ENCODE measurements around the gene AARS2.

Gene AARS2

GRCh38 chr6:44255105-44255808, 57.9 kb downstream of the AARS2 start:
- H3K4me3 ChIP-seq = no peak overlapping the region
- H3K27ac ChIP-seq = no peak overlapping the region
- no peak for DNase-seq
- H3K36me3 ChIP-seq = peaks cover 47 to 65% (median 57%) of the 10 kb centered on the region in 3 donors
- H3K4me1 ChIP-seq = peaks cover 0 to 30% (median 21%) of the 10 kb centered on the region in 4 donors
- TF ChIP-seq, protein P1, sequence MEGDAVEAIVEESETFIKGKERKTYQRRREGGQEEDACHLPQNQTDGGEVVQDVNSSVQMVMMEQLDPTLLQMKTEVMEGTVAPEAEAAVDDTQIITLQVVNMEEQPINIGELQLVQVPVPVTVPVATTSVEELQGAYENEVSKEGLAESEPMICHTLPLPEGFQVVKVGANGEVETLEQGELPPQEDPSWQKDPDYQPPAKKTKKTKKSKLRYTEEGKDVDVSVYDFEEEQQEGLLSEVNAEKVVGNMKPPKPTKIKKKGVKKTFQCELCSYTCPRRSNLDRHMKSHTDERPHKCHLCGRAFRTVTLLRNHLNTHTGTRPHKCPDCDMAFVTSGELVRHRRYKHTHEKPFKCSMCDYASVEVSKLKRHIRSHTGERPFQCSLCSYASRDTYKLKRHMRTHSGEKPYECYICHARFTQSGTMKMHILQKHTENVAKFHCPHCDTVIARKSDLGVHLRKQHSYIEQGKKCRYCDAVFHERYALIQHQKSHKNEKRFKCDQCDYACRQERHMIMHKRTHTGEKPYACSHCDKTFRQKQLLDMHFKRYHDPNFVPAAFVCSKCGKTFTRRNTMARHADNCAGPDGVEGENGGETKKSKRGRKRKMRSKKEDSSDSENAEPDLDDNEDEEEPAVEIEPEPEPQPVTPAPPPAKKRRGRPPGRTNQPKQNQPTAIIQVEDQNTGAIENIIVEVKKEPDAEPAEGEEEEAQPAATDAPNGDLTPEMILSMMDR (IDR thresholded peaks at IDR 0.05) = no peak
- intact Hi-C loops (cut with DNase I; ENCODE audit: low total_unique reads) = loop anchor here (5.0 kb wide), 1 partner anchor 83 kb away; no protein-coding TSS in a partner anchor
- H3K9me3 ChIP-seq = no peaks in the 10 kb centered on the region
- H3K27me3 ChIP-seq = no peaks in the 10 kb centered on the region

- Histone ChIP-seq H3K4me3 (no peak overlapping the region), H3K27me3 (no peaks in the 10 kb centered on the region), H3K4me1 (peaks cover 0 to 35% (median 27%) of the 10 kb centered on the region in 4 donors), H3K27ac (no peak overlapping the region), H3K36me3 (peaks cover 55 to 65% (median 61%) of the 10 kb centered on the region in 3 donors), H3K9me3 (no peaks in the 10 kb centered on the region)
- TF ChIP-seq, protein P1 (IDR thresholded peaks at IDR 0.05) = no peak
- intact Hi-C loops (cut with DNase I; ENCODE audit: low total_unique reads) = loop anchor here (5.0 kb wide), 1 partner anchor 82 kb away; no protein-coding TSS in a partner anchor
- no peak for DNase-seq
Observed at GRCh38 chr6:44254191-44255104, 58.7 kb downstream of the AARS2 start.

DNA sequence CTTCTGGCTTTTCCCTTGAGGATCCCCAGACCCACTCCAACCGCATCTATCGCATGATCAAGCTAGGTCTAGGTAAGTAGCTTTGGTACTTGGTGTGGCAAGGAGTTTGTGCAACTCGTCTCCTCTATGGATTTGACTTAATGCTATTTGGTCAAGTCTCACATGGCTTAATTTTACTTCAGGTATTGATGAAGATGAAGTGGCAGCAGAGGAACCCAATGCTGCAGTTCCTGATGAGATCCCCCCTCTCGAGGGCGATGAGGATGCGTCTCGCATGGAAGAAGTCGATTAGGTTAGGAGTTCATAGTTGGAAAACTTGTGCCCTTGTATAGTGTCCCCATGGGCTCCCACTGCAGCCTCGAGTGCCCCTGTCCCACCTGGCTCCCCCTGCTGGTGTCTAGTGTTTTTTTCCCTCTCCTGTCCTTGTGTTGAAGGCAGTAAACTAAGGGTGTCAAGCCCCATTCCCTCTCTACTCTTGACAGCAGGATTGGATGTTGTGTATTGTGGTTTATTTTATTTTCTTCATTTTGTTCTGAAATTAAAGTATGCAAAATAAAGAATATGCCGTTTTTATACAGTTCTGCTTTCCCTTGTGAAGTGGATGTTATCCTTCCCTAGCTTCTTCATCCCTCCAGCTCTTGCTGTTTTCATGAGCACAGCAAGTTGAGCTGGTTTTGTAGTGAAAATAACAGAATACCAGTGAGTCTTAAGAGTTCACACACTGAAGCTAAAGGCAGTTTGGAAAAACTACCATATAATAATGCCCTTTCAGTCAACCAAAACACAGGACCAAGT, 59.6 kb downstream of the AARS2 start:
- Histone ChIP-seq H3K27ac (no peak overlapping the region), H3K27me3 (no peaks in the 10 kb centered on the region), H3K4me1 (peaks cover 0 to 43% (median 36%) of the 10 kb centered on the region in 4 donors), H3K9me3 (no peaks in the 10 kb centered on the region), H3K36me3 (peaks cover 61 to 71% (median 70%) of the 10 kb centered on the region in 3 donors), H3K4me3 (no peak overlapping the region)
- TF ChIP-seq, protein P1 (IDR thresholded peaks at IDR 0.05) = peak in 1 of 2 experiments; percentile 29
- DNase-seq = no peak
- intact Hi-C loops (cut with DNase I; ENCODE audit: low total_unique reads) = no loop called here

DNA sequence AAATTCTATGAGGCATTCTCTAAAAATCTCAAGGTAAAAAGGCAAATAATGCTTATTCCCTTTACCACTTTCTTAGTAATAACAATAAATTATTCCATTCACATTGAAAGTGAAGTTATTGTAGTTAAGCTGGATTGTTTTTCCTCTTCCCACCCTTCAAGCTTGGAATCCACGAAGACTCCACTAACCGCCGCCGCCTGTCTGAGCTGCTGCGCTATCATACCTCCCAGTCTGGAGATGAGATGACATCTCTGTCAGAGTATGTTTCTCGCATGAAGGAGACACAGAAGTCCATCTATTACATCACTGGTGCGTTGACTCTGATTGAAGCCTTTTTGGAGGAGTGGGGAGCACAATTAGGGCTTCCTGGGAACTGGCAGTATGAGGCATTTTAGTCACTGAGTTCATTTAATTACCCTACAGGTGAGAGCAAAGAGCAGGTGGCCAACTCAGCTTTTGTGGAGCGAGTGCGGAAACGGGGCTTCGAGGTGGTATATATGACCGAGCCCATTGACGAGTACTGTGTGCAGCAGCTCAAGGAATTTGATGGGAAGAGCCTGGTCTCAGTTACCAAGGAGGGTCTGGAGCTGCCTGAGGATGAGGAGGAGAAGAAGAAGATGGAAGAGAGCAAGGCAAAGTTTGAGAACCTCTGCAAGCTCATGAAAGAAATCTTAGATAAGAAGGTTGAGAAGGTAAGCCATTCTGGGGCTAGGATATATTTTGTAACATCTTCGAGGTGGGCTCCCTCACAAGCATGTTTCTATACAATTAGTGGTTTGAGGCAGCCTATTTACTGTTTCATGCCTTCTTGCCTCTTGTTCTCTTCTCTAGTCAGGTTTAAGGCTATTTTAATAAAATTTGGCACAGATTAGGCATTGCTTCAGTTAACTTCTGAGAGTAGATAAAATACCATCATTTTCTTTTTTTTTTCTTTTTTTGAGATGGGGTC, 61.3 kb downstream of the AARS2 start:
- H3K27ac ChIP-seq = no peak overlapping the region

More for the DNA sequence above, 61.3 kb downstream of the AARS2 start:
- TF ChIP-seq, protein P1 (IDR thresholded peaks at IDR 0.05) = no peak
- intact Hi-C loops (cut with DNase I; ENCODE audit: low total_unique reads) = no loop called here
- Histone ChIP-seq H3K4me3 (no peak overlapping the region), H3K36me3 (peaks cover 61 to 71% (median 70%) of the 10 kb centered on the region in 3 donors), H3K27me3 (no peaks in the 10 kb centered on the region), H3K4me1 (peaks cover 0 to 40% (median 35%) of the 10 kb centered on the region in 4 donors), H3K9me3 (no peaks in the 10 kb centered on the region)
- no peak for DNase-seq

All from tibial artery (tissue), 4 donors.